ENCODE results near the gene DLG1. TPM values are rescaled to one million over a fixed set of nuclear protein-coding genes. Genes with fewer than 3 reads are reported as not detected.

DLG1 gene
- total and polyA plus RNA-seq, 2 of the 4 experiments (the other 2 are of a cell fraction) = 21.2 to 57.7 TPM

GRCh38 chr3:197023998-197024651, 274.3 kb downstream of the DLG1 start:
- POLR2A ChIA-PET (ENCODE audit: unreplicated experiment) = no interaction called here
- DNase-seq (no peak), ATAC-seq (ENCODE audit: low read depth) (no peak)
- Histone ChIP-seq H2BK120ac (ENCODE audit: low read depth, low read length) (no peak overlapping the region), H2AK5ac (ENCODE audit: low read depth, low read length) (no peak overlapping the region), H3K23ac (ENCODE audit: low read depth, low read length) (no peak overlapping the region), H3K4me3 (ENCODE audit: insufficient read depth, low read depth, low read length) (no peak overlapping the region), H3K56ac (ENCODE audit: extremely low read depth, insufficient read depth, low read length) (no peak overlapping the region), H4K8ac (ENCODE audit: low read depth in 2 of 2, low read length in 2 of 2) (no peak overlapping the region), H3K14ac (replicated peaks; ENCODE audit: low read depth, low read length) (no peak overlapping the region), H2AFZ (replicated peaks; ENCODE audit: low read length, poor library complexity) (no peak overlapping the region), H2BK20ac (ENCODE audit: low read depth, low read length) (no peak overlapping the region), H2AK9ac (replicated peaks; ENCODE audit: low read depth, low read length, poor library complexity) (no peak overlapping the region), H3K4me1 (ENCODE audit: control insufficient read depth, insufficient read depth, low read length) (no peaks in the 10 kb centered on the region), H3K36me3 (ENCODE audit: control insufficient read depth, insufficient read depth, low read length) (no peaks in the 10 kb centered on the region), H3K27me3 (ENCODE audit: control insufficient read depth, insufficient read depth, low read length) (peaks cover 60% of the 10 kb centered on the region), H3K18ac (ENCODE audit: low read depth, low read length) (no peak overlapping the region), H3K4me2 (ENCODE audit: low read depth, low read length) (no peak overlapping the region), H3K9me1 (ENCODE audit: insufficient read depth, low read length) (no peaks in the 10 kb centered on the region), H3K9ac (ENCODE audit: low read depth, low read length) (no peak overlapping the region), H2BK5ac (ENCODE audit: low read depth, low read length, poor library complexity, severe bottlenecking) (no peak overlapping the region), H3K4ac (ENCODE audit: low read depth, low read length) (no peak overlapping the region), H3K9me3 (ENCODE audit: control insufficient read depth, insufficient read depth, low read length) (no peaks in the 10 kb centered on the region), H4K20me1 (ENCODE audit: insufficient read depth, low read length) (no peaks in the 10 kb centered on the region), H2BK15ac (ENCODE audit: low read depth, low read length) (no peak overlapping the region), H3K79me1 (ENCODE audit: low read depth in 1 of 2, low read length in 2 of 2) (no peaks in the 10 kb centered on the region), H4K91ac (ENCODE audit: insufficient read depth, low read depth, low read length) (no peak overlapping the region), H4K5ac (ENCODE audit: low read depth, low read length) (no peak overlapping the region), H3K27ac (ENCODE audit: insufficient read depth, low read length) (no peak overlapping the region)
- intact Hi-C loops (cut with micrococcal nuclease) = no loop called here
- CTCF ChIA-PET = no interaction called here
- no TSS peak for BruUV-seq (replicated peaks)
- 73% methylated on average over 15 of the region's 36 CpGs; no CpG with 5 or more reads in 1 of the 2 experiments for WGBS, 2 experiments (ENCODE audit: extremely low coverage in 2 of 2, insufficient read length in 1 of 2)
- no peak for TF ChIP-seq ELK1 (IDR thresholded peaks at IDR 0.05; ENCODE audit: borderline replicate concordance, low read depth, low read length)
- no peak for TF ChIP-seq RCOR1 (IDR thresholded peaks at IDR 0.05; ENCODE audit: insufficient replicate concordance, low read length)
- no peak for TF ChIP-seq FOS (IDR thresholded peaks at IDR 0.05; ENCODE audit: low read depth, low read length)
- TF ChIP-seq RFX5 (IDR thresholded peaks at IDR 0.05; ENCODE audit: low read depth, low read length) = no peak
- TF ChIP-seq RAD21 (IDR thresholded peaks at IDR 0.05; ENCODE audit: low read length) = no peak
- no peak for TF ChIP-seq MAZ (IDR thresholded peaks at IDR 0.05; ENCODE audit: borderline replicate concordance, low read depth, low read length)
- TF ChIP-seq POLR2A (IDR thresholded peaks at IDR 0.05; ENCODE audit: low read depth, low read length) = no peak
- no peak for TF ChIP-seq MXI1 (IDR thresholded peaks at IDR 0.05; ENCODE audit: borderline replicate concordance, low read depth, low read length)
- TF ChIP-seq CTCF (conservative IDR thresholded peaks at IDR 0.05; ENCODE audit: low read depth, low read length) = no peak
- no peak for TF ChIP-seq USF2 (IDR thresholded peaks at IDR 0.05; ENCODE audit: low read depth, low read length)
- in situ Hi-C loops (cut with MboI; ENCODE audit: low sequenced_read_pairs) = no loop called here
- dilution Hi-C loops (cut with HindIII; ENCODE audit: low sequenced_read_pairs, unreplicated experiment) = no loop called here

All from IMR-90 (cell line).